ENCODE data around the gene TMEM30A. TPM values are rescaled to one million over a fixed set of nuclear protein-coding genes. Genes with fewer than 3 reads are reported as not detected.

Gene TMEM30A
- total RNA-seq, 2 donors from 2014 or later: 109 to 113 TPM

DNA sequence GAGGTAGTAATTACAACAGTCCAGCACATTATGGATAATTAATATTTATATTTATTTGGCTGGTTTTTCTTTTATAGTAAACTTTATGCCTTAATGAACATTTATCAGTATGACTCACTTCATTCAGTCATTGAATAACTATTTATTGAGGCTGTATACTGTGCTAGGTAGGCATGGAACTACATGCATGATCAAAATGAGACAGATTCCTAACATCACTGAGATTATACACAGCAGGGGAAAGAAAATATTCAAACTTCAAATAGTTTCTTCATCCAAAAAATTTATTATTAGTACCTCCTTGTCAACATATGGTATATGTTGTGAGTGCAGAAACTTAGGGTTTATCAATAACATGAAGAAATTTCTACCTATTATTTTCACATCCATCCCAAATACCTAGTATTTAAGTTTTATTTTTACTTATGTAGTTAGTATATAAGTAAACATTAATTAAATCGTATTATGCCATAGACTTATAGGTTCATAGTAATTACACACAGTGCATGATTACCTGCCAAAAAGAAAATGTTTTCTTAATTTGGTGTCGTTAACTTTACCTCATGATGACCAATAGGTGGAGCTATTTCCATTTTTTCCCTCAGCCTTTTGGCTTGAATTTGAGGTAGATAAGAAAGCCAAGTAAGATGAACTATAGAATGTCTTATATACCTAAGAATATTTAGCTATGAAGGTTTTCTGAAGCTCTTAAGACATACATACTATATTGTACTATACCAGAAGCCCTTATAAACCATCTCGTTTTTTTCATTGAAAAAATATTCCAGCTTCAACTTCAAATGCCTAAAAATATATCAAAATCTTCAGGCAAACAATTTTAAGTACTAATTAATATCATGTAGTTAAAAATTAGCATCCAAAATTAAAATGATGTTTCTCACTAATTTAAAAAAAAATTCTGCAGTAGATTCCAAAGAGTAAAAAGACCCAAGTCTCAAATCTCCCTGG lies 12.5 kb upstream of the TMEM30A start:
- DNase-seq (ENCODE audit: low spot score): no peak
- intact Hi-C loops (cut with DNase I): no loop called here

DNA sequence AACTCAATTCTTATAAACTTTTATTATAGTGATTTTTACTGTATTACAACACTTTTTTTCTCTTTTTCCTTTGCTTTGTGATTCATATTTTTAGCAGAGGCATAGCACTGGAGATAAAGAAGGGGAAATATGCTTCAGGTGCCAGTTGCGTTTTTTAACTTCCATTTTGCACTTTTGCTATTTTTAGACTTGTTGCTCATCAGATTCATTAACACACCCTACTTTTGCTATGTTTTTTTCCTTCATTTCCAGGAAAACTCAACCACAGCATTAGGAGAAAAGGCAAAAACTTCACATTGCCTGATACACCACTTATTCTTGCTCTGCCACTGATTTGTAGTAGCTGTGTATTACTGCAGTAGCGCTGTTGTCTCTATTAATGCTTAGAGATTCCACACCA lies 8.0 kb upstream of the TMEM30A start:
- intact Hi-C loops (cut with DNase I): loop anchor here in 1 of 2 donors (5.0 kb wide), 1 partner anchor 215 kb away; no protein-coding TSS in a partner anchor
- DNase-seq (ENCODE audit: low spot score): no peak

DNA sequence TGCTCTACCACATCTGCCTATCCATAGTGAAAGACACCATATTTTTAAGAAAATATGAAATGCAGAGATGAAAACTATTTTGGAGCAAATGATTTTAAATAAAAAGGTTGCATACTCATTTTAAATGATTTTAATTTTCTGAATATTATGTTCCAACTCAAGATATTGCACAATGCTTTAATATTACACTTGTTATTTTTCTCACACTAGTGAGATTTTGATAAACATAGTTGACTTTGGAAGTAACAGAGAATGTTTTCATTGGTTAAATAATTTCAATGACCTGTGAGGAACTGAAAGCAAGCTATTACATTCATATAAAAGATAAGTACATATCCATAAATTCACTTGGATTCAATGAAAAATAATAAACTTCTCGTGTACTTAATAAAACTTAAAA lies 7.2 kb upstream of the TMEM30A start:
- no peak for DNase-seq (ENCODE audit: low spot score)
- intact Hi-C loops (cut with DNase I): loop anchor here in 1 of 2 donors (5.0 kb wide), 1 partner anchor 216 kb away; no protein-coding TSS in a partner anchor

DNA sequence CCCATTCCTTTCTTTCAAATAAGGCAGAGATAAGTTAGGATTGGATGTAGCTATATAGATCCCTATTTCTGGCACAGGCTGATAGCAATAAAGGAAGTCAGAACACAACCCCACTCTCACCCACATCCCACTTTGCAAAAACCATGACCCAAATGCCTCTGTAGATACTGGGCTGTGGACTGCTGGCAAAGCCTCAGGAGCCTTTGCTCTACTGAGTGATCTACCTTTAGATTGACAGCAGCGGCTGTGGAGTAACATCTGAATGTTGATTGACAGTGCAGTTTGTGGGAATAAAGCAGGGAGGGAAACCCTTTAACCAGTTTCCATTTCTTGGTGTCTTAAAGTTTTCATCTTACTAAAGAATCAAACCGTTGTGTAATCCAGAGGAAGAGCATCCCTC lies 6.7 kb upstream of the TMEM30A start:
- intact Hi-C loops (cut with DNase I): loop anchor here in 1 of 2 donors (5.0 kb wide), 1 partner anchor 216 kb away; no protein-coding TSS in a partner anchor
- DNase-seq (ENCODE audit: low spot score): no peak

DNA sequence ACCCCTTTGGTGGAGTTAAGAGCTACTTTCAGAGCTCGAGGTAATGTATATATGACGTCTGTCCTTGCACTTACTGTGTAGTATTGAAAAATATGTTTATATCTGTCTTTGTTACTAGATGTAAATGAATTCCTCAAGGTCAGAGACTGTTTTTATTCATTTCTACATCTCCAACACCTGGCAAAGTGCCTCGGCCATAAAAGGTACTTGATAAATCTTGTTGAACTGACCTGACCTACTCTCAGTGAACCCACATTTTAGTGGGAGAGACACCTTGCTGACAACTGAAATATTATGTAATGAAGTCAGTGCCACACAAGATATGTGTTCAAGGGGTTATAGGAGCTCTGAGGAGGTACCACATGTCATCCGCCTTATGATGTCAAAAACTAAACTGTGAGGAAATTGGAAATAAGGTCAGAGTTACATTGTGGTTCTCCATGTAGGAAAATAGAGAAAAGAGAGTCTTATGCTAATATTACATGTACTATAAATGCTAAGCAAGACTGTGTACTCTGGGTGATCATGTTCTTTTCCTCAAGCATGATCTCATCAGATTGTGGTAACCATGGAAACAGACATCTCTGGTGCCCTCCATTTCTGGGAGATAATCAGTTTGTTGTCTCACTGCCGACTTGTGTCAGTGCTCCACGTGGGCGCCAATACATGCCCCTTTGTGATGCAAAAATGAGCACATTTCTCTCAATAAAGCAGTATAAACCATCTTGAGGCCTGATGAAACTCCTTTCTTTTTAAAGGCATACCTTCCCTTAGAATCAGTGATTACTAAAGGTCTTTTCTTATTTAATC lies 5.7 kb upstream of the TMEM30A start:
- no peak for DNase-seq (ENCODE audit: low spot score)
- intact Hi-C loops (cut with DNase I): loop anchor here in 1 of 2 donors (5.0 kb wide), 1 partner anchor 217 kb away; no protein-coding TSS in a partner anchor

DNA sequence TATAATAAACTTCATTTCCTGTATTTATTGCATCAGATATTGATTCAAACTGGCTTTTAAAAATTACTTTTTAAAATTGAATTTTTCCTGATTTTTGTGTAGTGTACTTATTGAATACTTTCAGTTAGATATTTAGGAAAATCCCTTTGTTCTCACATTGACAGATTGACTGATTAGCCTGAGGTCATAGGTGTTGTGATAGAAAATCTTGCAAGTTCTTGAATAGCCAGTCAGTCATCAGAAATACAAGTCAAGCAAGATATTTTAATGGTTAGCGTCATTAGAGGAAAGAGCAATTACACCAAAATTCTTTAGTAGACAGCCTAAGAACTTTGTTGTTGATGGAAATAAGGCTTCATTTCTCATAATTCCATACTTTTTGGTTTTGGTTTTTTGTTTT lies 3.4 kb upstream of the TMEM30A start:
- intact Hi-C loops (cut with DNase I): no loop called here
- no peak for DNase-seq (ENCODE audit: low spot score)

DNA sequence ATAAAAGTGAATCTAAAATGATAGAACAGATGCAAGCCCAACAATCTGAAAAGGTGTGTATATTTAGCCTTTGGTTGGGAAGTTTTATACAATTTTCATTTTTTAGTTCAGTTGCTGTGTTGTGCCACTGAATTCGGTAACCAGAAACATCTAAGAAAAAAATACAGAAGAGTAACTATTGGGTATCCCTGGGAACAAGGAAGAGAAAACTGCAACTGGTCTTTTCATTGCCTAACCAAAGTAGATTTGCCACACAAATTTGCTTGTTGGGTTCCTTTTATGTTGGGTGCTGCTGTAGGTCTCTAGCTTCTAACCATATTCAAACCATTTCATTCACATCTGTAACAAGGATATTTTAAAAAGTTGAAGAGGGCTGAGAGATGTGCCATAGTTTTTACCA lies 2.8 kb upstream of the TMEM30A start:
- DNase-seq (ENCODE audit: low spot score): no peak
- intact Hi-C loops (cut with DNase I): no loop called here

DNA sequence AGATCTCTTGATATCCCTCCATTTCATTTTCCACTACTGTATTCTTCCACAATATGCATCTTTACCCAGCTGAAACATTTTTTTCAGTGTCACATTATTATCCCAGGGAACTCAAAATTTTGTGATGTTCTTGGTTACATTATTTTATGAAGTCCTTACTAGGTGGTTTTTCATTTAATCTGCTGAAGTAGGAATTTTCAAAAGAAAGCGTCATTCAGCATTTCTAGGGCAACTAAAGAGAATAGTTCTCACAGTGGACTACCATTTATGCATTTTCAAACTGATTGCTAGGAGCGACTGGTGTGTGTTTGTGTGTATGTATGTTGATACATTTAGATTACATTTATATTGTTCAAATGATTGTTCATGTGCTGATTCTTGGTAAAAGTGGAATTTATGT lies 2.4 kb upstream of the TMEM30A start:
- intact Hi-C loops (cut with DNase I): no loop called here
- DNase-seq (ENCODE audit: low spot score): no peak

DNA sequence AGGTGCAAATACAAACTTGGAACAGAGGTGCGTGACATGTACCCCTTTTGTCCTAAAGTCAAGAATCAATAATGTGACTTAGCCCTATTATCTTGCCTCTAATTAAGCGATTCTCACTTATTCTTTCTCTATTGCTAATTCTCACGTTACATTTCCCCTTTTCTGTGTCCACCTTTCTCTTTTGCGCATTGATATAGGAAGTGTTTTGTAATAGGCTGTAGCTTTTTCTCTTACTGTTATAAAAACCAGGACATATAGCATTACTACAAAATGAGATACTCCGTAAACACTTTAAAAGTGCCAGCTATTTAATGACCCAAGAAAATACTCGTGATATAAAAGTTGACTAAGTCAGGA lies 669 bp upstream of the TMEM30A start:
- DNase-seq (ENCODE audit: low spot score): no peak
- intact Hi-C loops (cut with DNase I): no loop called here

DNA sequence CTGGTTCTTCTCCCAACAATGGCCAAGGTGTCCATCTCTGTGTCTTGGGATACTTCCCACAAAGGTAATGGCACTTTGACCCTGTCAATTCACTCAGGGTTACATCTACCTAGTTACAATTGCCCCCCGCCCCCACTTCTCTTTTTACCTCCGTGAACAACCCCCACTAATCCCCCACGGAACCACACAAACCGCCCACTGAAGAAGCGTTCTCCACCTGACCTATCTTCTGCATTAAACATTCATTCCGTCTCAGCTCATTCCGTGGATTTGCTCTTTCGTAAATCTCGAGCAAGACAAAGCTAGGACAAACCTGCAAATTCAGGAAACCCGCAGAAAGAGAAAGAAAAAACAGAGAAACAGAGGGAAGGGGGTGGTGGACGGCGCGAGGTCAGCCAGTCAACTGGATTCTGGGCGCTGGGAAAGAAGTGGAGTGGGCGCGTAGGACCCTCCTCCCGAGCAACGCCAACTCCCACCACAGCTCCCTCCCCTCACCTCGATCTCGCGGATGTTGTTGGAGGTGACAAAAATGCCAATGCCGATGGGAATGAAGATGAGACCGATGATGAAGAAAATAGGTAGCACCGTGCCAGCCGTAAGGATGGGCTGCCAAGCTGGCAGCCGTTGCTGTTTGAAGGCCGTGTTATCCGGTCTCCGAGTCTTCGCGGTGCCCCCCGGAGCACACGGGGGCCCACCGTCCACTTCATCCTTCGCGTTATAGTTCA lies 523 bp downstream of the TMEM30A start:
- intact Hi-C loops (cut with DNase I): no loop called here
- DNase-seq (ENCODE audit: low spot score): no peak

DNA sequence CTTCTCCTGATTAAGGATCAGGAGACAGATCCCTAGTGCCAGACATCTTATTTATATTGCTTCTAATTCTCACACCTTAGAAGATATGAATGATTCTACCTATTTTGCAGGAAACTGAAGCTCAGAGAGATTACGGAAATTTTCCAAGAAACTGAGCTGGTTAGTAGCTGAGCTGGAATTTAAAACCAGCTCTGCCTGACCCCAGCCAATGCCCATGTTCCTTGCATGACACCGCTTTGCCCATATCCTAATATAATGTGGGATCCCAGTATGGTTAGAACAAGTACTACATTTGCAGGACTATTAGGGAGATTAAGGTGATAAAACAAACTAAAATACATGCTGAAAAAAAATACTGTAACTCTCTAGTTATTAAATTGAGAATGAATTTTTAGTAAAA lies 1.9 kb downstream of the TMEM30A start:
- DNase-seq (ENCODE audit: low spot score): no peak
- intact Hi-C loops (cut with DNase I): no loop called here

DNA sequence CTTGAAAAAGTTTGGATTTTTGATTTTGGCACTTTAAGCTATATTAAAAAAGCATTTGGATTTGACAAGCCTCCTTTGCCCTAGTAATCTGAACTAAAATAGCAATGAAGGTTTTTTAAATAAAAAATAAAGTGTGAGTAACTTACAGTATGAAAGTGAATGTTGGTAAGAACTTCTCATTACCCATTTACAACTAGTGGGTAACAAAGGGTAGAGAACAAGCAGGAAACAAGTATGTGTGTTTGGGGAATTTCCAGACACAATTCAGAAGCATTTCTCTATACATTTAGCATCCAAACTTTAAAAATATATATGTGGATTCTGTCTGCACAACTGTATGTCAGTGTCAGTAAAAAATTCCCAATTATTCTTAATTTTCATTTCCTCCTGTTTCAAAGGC lies 2.9 kb downstream of the TMEM30A start:
- DNase-seq (ENCODE audit: low spot score): no peak
- intact Hi-C loops (cut with DNase I): no loop called here

DNA sequence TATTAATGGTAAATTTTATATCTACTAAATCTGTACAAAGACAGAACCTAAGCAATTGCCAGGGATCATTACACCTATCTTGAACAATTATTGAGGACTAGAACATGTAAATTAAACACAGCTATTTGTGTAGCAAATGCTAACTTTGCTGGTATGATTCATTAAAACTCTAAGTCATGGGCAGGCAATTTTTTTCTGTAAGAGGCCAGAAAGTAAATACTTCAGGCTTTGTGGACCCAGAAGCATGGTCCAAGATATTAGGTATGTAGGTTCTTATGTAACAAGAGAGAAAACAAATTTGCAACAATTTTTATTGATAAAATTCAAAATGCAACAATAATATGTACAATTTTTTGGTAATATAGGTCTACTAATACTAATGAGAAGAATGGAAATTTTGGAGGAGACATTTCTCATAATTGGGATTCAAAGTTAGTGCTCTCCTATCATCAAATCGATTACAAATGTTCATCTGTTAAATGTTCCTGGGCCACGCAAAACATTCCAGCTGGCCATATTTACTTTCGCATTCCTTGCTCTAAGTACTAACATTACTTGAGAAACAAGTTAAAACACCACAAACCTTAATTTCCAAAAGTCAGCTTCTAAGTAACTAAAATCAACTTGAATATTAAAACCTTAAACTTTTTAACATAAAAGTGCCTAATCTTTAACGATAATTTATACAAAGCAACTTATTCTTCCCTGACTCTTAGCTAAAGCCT lies 4.3 kb downstream of the TMEM30A start:
- intact Hi-C loops (cut with DNase I): no loop called here
- DNase-seq (ENCODE audit: low spot score): no peak

DNA sequence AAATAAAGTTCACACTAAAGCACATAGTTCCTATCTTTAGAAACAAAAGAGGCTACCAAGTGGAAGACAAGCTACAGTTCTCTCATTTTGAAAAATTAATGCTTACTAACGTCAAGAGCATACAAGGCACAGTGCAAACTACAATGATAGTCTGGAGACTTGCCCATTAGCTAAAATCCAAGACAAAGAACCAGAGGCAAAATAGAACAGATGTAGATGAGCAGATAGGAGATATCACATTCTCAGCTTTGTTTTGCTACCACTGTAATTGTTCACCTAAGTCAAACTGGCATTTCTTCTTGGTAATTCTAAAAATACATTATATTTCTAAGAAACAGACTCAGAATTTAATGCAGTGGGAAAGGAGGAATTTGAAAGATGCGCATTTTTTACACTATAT lies 5.2 kb downstream of the TMEM30A start:
- intact Hi-C loops (cut with DNase I): no loop called here
- no peak for DNase-seq (ENCODE audit: low spot score)

DNA sequence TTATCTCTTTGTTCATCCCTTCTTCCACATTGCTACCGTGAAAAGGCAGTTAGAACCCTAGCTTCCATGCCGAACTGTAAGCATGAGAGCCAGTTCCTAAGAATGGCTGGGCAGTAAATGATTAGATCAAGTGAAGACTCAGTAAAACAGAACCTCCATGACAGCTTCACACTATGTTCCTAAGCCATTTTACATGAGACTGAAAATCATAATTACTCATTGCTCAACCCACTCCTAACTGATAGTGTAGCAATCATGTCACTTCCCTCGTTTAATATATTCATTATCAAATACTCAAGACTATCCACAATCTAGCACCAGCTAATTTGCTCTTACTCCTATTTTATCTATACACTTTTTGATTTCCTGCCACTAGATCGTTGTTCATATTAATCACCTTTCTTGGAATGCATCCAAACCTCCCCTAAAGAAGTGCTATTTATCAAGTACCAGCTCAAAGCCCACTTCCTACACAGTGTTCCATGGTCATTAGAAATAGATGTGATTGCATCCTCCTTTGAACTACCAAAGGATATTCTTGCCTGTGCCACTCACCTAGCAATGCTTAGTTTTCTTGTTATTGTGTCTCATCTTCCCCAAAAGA lies 6.0 kb downstream of the TMEM30A start:
- intact Hi-C loops (cut with DNase I): no loop called here
- DNase-seq (ENCODE audit: low spot score): no peak

DNA sequence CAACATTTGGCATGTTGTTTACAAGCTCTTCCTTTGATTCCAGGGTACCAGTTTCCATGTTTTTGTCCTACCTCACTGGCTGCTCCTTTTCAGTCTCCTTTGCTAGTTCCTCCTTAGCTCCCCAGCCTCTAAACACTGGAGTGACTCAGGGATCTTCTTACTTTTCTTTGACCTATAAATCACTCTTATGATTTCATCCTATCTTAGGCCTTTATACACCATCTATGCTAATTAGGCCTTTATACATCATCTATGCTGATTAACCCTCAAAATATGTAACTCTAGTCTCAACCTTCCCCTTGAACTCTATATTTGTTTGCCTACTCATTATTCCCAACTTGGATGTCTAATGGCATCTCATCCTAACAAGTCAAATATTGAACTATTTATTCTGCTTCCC lies 9.5 kb downstream of the TMEM30A start:
- no peak for DNase-seq (ENCODE audit: low spot score)
- intact Hi-C loops (cut with DNase I): no loop called here

DNA sequence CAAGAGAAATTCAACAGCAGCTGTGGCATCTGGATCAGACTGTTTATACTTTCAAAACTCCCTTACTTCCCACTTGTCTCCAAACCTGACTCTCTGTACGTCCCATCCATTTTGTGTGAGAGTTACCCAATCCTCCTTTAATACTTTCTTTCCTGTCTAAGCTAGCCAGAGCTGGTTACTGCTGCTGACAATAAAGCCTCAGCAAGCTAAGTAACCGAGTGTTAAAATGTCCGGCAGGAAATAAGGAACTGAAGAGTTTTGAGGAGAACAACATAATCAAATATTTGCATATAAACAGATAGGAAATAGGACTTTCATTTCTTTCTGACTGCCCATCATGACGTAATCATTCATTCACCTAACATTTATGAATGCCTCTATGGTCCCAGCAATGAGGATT lies 11.6 kb downstream of the TMEM30A start:
- intact Hi-C loops (cut with DNase I): no loop called here
- no peak for DNase-seq (ENCODE audit: low spot score)

DNA sequence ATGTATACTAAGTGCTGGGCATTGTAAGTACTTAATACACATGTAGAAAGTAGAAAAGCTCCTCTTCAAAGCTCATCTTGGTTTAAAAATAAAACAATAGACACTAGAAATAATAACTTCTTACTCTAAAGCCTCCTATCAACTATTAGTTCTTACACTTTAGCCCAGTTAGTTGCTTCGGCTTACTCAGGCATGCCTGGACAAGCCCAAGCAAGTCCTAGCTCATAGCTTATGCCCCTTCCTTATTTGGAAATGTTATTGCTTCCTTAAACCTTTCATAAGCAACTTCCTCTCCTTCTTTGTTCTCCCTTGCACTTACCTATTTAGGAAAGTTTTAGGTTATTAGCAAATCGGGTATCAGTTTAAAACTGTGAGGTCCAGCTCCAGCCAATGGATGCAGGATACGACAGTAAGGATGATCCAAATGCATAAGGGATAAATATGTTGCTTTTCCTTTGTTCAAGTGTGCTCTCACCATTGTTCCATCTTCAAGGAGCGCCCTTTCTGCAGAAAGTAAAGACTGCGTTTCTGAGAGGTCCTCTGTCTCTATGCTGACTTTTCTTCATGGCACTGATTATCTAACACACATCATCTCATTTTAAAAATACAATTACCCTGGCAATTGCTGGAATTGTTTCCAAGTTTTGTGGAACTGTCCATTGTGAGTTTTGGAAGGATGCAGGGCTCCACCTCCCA lies 12.3 kb downstream of the TMEM30A start:
- no peak for DNase-seq (ENCODE audit: low spot score)
- intact Hi-C loops (cut with DNase I): no loop called here

All from posterior vena cava (tissue), 2 donors.